Hepatocyte (in vitro differentiated cells): ENCODE data around the gene BRD4. TPM values are rescaled to one million over a fixed set of nuclear protein-coding genes. Genes with fewer than 3 reads are reported as not detected.

Experiments
- DNase-seq: peaks from one replicate; pipeline ENCODE4 v3.0.0-alpha.2; 2016; ENCODE audit warnings: low spot score
- H2AFZ ChIP-seq: fragments of 200-600 bp; sonication (generic); 2 replicates; pipeline ENCODE4 v1.6.0; 2016; ENCODE audit warnings: antibody characterized with exemption, mild to moderate bottlenecking
- H3K27ac ChIP-seq: fragments of 200-600 bp; sonication (generic); 2 replicates; pipeline ENCODE4 v1.5.1; 2016; ENCODE audit warnings: mild to moderate bottlenecking
- H3K27me3 ChIP-seq: fragments of 200-600 bp; sonication (generic); 2 replicates; pipeline ENCODE4 v1.6.1; 2016
- H3K36me3 ChIP-seq: fragments of 200-600 bp; sonication (generic); replicated peaks from 2 replicates; pipeline ENCODE4 v1.5.1; 2016; ENCODE audit warnings: low read depth; ENCODE audit not compliant: insufficient read depth
- H3K4me1 ChIP-seq: fragments of 200-600 bp; sonication (generic); 2 replicates; pipeline ENCODE4 v1.5.1; 2016; ENCODE audit warnings: mild to moderate bottlenecking, moderate library complexity; ENCODE audit not compliant: insufficient read depth
- H3K4me2 ChIP-seq: fragments of 200-600 bp; sonication (generic); 2 replicates; pipeline ENCODE4 v1.6.0; 2016
- H3K4me3 ChIP-seq: fragments of 200-600 bp; sonication (generic); 2 replicates; pipeline ENCODE4 v1.5.1; 2016; ENCODE audit warnings: mild to moderate bottlenecking
- H3K79me2 ChIP-seq: fragments of 200-600 bp; sonication (generic); 2 replicates; pipeline ENCODE4 v1.6.0; 2017; ENCODE audit warnings: mild to moderate bottlenecking
- H3K9me2 ChIP-seq: fragments of 200-600 bp; sonication (generic); replicated peaks from 2 replicates; pipeline ENCODE4 v1.6.0; 2017; ENCODE audit warnings: mild to moderate bottlenecking; ENCODE audit not compliant: insufficient read depth
- H3K9me3 ChIP-seq: fragments of 200-600 bp; sonication (generic); 2 replicates; pipeline ENCODE4 v1.5.1; 2016; ENCODE audit warnings: low read depth, mild to moderate bottlenecking
- H4K20me1 ChIP-seq: fragments of 200-600 bp; sonication (generic); 2 replicates; pipeline ENCODE4 v1.6.0; 2016; ENCODE audit warnings: mild to moderate bottlenecking; ENCODE audit not compliant: insufficient read depth, poor library complexity, severe bottlenecking
- CTCF ChIP-seq: fragments of 200-600 bp; sonication (generic); IDR thresholded peaks from 2 replicates; pipeline ENCODE4 v1.5.1; 2016; ENCODE audit warnings: antibody characterized with exemption, mild to moderate bottlenecking; ENCODE audit not compliant: poor library complexity
- EZH2 ChIP-seq: fragments of 200-600 bp; sonication (generic); IDR thresholded peaks from 2 replicates; pipeline ENCODE4 v1.6.1; 2016; ENCODE audit warnings: antibody characterized with exemption, mild to moderate bottlenecking, borderline replicate concordance
- EZH2phosphoT487 ChIP-seq: fragments of 200-600 bp; sonication (generic); IDR thresholded peaks from one replicate; pipeline ENCODE4 v1.6.1; 2018; ENCODE audit warnings: antibody characterized with exemption, mild to moderate bottlenecking, low read depth, moderate library complexity; ENCODE audit not compliant: unreplicated experiment, severe bottlenecking
- WGBS: methylation state at CpG from one replicate; pipeline ENCODE4 v1.1.6; 2016; ENCODE audit warnings: low lambda C conversion rate; ENCODE audit errors: missing lambda C conversion rate; 5-methylcytosine and 5-hydroxymethylcytosine counted together
- polyA plus RNA-seq: library from polyadenylated mRNA; unstranded; fragments of >200 nt; fragmentation: Nextera tagmentation; extraction: Ambion mirVana; gene quantifications from 2 replicates; pipeline ENCODE4 v1.2.1, GENCODE V29; 2016
- total RNA-seq: library from RNA; depleted of rRNA; stranded (reverse); fragments of >200 nt; gene quantifications from 2 replicates; pipeline ENCODE4 v1.2.3, GENCODE V29; 2014

The BRD4 gene
- total and polyA plus RNA-seq, 2 experiments from 2014 or later, result 18.0 to 88.4 TPM

GRCh38 chr19:15331419-15332310, 674 bp downstream of the BRD4 start:
- Histone ChIP-seq H3K27ac (peak overlapping the region; percentile 97), H3K9me2 (no peaks in the 10 kb centered on the region), H3K9me3 (no peaks in the 10 kb centered on the region), H3K4me3 (peak overlapping the region; percentile 96), H3K27me3 (no peaks in the 10 kb centered on the region), H3K4me2 (peak overlapping the region; percentile 89), H2AFZ (no peak overlapping the region), H3K4me1 (peaks cover 28% of the 10 kb centered on the region), H4K20me1 (peaks cover 49% of the 10 kb centered on the region), H3K79me2 (peaks cover 76% of the 10 kb centered on the region), H3K36me3 (no peaks in the 10 kb centered on the region)
- peak; percentile 84 for DNase-seq
- TF ChIP-seq CTCF (no peak), EZH2 (no peak), EZH2phosphoT487 (no peak)
- WGBS, result under 1% methylated on average over 63 of the region's 122 CpGs

- peak overlapping the region; percentile 97 for H3K27ac ChIP-seq
- H3K79me2 ChIP-seq, result peaks cover 83% of the 10 kb centered on the region
- no peak overlapping the region for H2AFZ ChIP-seq
- peak overlapping the region; percentile 89 for H3K4me2 ChIP-seq
- peaks cover 57% of the 10 kb centered on the region for H4K20me1 ChIP-seq
- peak overlapping the region; percentile 96 for H3K4me3 ChIP-seq
- peak; percentile 68 for DNase-seq
- no peaks in the 10 kb centered on the region for H3K36me3 ChIP-seq
- peaks cover 28% of the 10 kb centered on the region for H3K4me1 ChIP-seq
- TF ChIP-seq EZH2, result no peak
- TF ChIP-seq CTCF, result no peak
- no peak for TF ChIP-seq EZH2phosphoT487
- H3K9me2 ChIP-seq, result no peaks in the 10 kb centered on the region
- 4% methylated on average over 17 of the region's 17 CpGs for WGBS
- H3K27me3 ChIP-seq, result no peaks in the 10 kb centered on the region
- H3K9me3 ChIP-seq, result no peaks in the 10 kb centered on the region
These were observed 1.4 kb downstream of the BRD4 start for GRCh38 chr19:15330801-15331418.

- 61% methylated on average over 10 of the region's 10 CpGs for WGBS
- Histone ChIP-seq H3K4me3 (no peak overlapping the region), H2AFZ (no peak overlapping the region), H3K4me1 (peaks cover 49% of the 10 kb centered on the region), H3K9me2 (no peaks in the 10 kb centered on the region), H3K27ac (no peak overlapping the region), H3K4me2 (peak overlapping the region; percentile 89), H3K27me3 (no peaks in the 10 kb centered on the region), H3K36me3 (no peaks in the 10 kb centered on the region), H4K20me1 (peaks cover 83% of the 10 kb centered on the region), H3K9me3 (no peaks in the 10 kb centered on the region), H3K79me2 (peaks cover 91% of the 10 kb centered on the region)
- TF ChIP-seq CTCF, result no peak
- no peak for TF ChIP-seq EZH2
- no peak for TF ChIP-seq EZH2phosphoT487
- no peak for DNase-seq
These were observed 4.0 kb downstream of the BRD4 start for GRCh38 chr19:15328312-15328711.
